ENCODE measurements around the gene PLA2G2F. TPM values are rescaled to one million over a fixed set of nuclear protein-coding genes. Genes with fewer than 3 reads are reported as not detected.

Gene PLA2G2F
- polyA plus RNA-seq, 1 experiment, result not detected

DNA sequence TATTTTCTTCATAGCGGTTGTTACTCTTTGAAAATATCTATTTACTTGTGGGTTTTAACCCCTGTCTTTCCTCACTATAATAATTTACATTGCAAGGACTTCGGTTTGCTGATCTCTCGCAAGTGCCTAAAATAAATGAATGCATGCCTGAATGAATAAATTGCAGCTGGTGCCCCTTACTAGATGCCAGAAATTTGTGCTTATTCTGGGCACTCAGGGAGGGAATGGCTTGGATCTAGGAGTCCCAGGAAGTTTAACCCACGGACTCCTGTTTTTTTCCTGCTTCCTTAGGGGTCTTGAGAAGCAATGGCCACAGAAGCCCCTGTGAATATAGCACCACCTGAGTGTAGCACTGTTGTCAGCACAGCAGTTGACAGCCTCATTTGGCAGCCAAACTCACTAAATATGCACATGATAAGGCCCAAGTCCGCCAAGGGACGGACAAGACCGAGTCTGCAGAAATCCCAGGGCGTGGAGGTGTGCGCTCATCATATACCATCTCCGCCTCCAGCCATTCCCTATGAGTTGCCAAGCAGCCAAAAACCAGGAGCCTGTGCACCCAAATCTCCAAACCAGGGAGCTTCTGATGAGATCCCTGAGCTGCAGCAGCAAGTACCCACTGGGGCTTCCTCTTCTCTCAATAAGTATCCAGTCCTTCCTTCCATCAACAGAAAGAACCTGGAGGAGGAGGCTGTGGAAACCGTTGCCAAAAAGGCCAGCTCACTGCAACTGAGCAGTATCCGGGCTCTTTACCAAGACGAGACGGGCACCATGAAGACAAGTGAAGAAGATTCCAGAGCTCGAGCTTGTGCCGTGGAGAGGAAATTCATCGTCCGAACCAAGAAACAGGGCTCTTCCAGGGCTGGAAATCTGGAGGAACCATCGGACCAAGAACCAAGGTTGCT lies 51.4 kb downstream of the PLA2G2F start:
- no peak overlapping the region for H3K4me3 ChIP-seq (ENCODE audit: low read depth, low read length)
- peaks cover 17% of the 10 kb centered on the region for H3K27me3 ChIP-seq (ENCODE audit: control insufficient read depth, insufficient read depth, low read length)
- ChIA-PET CTCF (interaction anchor here (0.8 to 7.5 kb wide), 4 partner anchors 23 to 273 kb away, joined by 3 to 77 read pairs (median 4); partner anchors contain the start of gene PLA2G2A), POLR2A (no interaction called here)
- H3K36me3 ChIP-seq (ENCODE audit: control insufficient read depth, insufficient read depth, low read length), result no peaks in the 10 kb centered on the region
- DNase-seq (ENCODE audit: low read depth), result no peak
- TF ChIP-seq, protein P1, sequence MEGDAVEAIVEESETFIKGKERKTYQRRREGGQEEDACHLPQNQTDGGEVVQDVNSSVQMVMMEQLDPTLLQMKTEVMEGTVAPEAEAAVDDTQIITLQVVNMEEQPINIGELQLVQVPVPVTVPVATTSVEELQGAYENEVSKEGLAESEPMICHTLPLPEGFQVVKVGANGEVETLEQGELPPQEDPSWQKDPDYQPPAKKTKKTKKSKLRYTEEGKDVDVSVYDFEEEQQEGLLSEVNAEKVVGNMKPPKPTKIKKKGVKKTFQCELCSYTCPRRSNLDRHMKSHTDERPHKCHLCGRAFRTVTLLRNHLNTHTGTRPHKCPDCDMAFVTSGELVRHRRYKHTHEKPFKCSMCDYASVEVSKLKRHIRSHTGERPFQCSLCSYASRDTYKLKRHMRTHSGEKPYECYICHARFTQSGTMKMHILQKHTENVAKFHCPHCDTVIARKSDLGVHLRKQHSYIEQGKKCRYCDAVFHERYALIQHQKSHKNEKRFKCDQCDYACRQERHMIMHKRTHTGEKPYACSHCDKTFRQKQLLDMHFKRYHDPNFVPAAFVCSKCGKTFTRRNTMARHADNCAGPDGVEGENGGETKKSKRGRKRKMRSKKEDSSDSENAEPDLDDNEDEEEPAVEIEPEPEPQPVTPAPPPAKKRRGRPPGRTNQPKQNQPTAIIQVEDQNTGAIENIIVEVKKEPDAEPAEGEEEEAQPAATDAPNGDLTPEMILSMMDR (IDR thresholded peaks at IDR 0.05; ENCODE audit: insufficient read depth, low read depth, low read length), result no peak

- Histone ChIP-seq H3K36me3 (ENCODE audit: control insufficient read depth, insufficient read depth, low read length) (no peaks in the 10 kb centered on the region), H3K4me3 (ENCODE audit: low read depth, low read length) (no peak overlapping the region), H3K27me3 (ENCODE audit: control insufficient read depth, insufficient read depth, low read length) (peaks cover 13% of the 10 kb centered on the region)
- DNase-seq (ENCODE audit: low read depth), result no peak
- ChIA-PET CTCF (interaction anchor here (2.2 to 7.5 kb wide), 2 partner anchors 40 to 215 kb away, joined by 5 to 77 read pairs; partner anchors contain the start of gene PLA2G2A), POLR2A (no interaction called here)
- TF ChIP-seq, protein P1 (IDR thresholded peaks at IDR 0.05; ENCODE audit: insufficient read depth, low read depth, low read length), result no peak
Measured at GRCh38 chr1:20191266-20191825, 52.2 kb downstream of the PLA2G2F start.

- CTCF ChIA-PET, result interaction anchor here (1.9 to 7.5 kb wide), 4 partner anchors 15 to 274 kb away, joined by 4 to 77 read pairs (median 20); partner anchors contain the start of gene PLA2G2A
- Histone ChIP-seq H3K4me3 (ENCODE audit: low read depth, low read length) (no peak overlapping the region), H3K27me3 (ENCODE audit: control insufficient read depth, insufficient read depth, low read length) (peaks cover 10% of the 10 kb centered on the region), H3K36me3 (ENCODE audit: control insufficient read depth, insufficient read depth, low read length) (no peaks in the 10 kb centered on the region)
- POLR2A ChIA-PET, result no interaction called here
- TF ChIP-seq, protein P1 (IDR thresholded peaks at IDR 0.05; ENCODE audit: insufficient read depth, low read depth, low read length), result no peak
- DNase-seq (ENCODE audit: low read depth), result no peak
Measured at GRCh38 chr1:20192364-20192763, 53.2 kb downstream of the PLA2G2F start.

DNA sequence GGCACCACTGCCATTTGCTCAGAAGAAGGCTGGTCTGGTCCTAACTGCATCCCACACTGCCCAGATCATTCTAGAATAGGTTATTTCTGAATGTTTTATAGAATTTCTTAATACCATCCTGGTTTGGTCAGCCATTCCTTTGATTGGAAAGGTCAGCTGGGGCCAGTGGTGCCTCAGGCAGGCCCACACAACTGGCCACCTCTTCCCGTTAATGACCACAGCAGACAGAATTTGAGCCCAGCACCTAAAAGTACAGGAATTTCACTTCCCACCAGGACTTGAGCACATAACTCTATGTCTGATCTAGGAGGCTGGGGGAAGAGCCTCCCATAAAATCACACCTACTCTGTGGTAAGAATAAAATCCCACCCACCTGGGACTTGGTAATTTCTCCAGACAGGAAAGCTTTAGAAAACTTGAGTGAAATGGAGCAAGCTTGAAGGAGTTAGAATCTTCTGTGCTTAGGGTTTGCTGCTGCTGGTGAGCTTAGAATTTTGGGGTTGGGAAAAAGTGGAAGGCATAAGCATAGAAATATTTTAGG lies 53.8 kb downstream of the PLA2G2F start:
- ChIA-PET POLR2A (no interaction called here), CTCF (interaction anchor here (0.6 to 7.5 kb wide), 8 partner anchors 14 to 302 kb away, joined by 3 to 77 read pairs (median 5); partner anchors contain the start of gene PLA2G2A)
- H3K27me3 ChIP-seq (ENCODE audit: control insufficient read depth, insufficient read depth, low read length), result peaks cover 7% of the 10 kb centered on the region

More for the DNA sequence above, 53.8 kb downstream of the PLA2G2F start:
- TF ChIP-seq, protein P1 (IDR thresholded peaks at IDR 0.05; ENCODE audit: insufficient read depth, low read depth, low read length), result no peak
- Histone ChIP-seq H3K4me3 (ENCODE audit: low read depth, low read length) (no peak overlapping the region), H3K36me3 (ENCODE audit: control insufficient read depth, insufficient read depth, low read length) (no peaks in the 10 kb centered on the region)
- no peak for DNase-seq (ENCODE audit: low read depth)

Data from BJ (cell line).